ENCODE results near the gene ETFA. TPM values are rescaled to one million over a fixed set of nuclear protein-coding genes. Genes with fewer than 3 reads are reported as not detected.

The ETFA gene
- polyA plus RNA-seq, 3 donors, result 62.1 to 178 (median 166) TPM

GRCh38 chr15:76190751-76191538, 120.3 kb downstream of the ETFA start:
- H3K27ac ChIP-seq (ENCODE audit: low read depth in 1 of 2, low read length in 2 of 2), result no peak overlapping the region
- H3K79me2 ChIP-seq (ENCODE audit: insufficient read depth, low read length), result no peaks in the 10 kb centered on the region
- no peaks in the 10 kb centered on the region for H3K36me3 ChIP-seq (replicated peaks in 1 of 2; ENCODE audit: control insufficient read depth in 1 of 2, insufficient read depth in 2 of 2, low read length in 2 of 2)
- H3K27me3 ChIP-seq (ENCODE audit: control insufficient read depth in 2 of 2, insufficient read depth in 2 of 2, low read length in 2 of 2), result peaks cover 6 to 44% of the 10 kb centered on the region in 2 donors
- peak overlapping the region; percentile 33 for H2AFZ ChIP-seq (ENCODE audit: insufficient read depth, low read depth, low read length, poor library complexity, severe bottlenecking)
- H3K9me3 ChIP-seq (replicated peaks in 1 of 2; ENCODE audit: control insufficient read depth in 1 of 2, insufficient read depth in 1 of 2, low read length in 2 of 2), result peaks cover 0 to 5% of the 10 kb centered on the region in 2 donors
- Mint-ChIP-seq H3K27ac (no peak overlapping the region), H3K4me1 (peaks cover 20% of the 10 kb centered on the region), H3K9me3 (peaks cover 2 to 9% (median 8%) of the 10 kb centered on the region in 7 donors), H3K27me3 (ENCODE audit: low read depth in 3 of 3) (peaks cover 48 to 57% (median 50%) of the 10 kb centered on the region in 3 donors), H3K36me3 (no peaks in the 10 kb centered on the region), H3K4me3 (peak overlapping the region; percentile 64 to 90)
- no peaks in the 10 kb centered on the region for H4K20me1 ChIP-seq (ENCODE audit: insufficient read depth, low read length)
- no peak overlapping the region for H3K9ac ChIP-seq (ENCODE audit: insufficient read depth, low read length, poor library complexity, severe bottlenecking)
- H3K4me1 ChIP-seq (ENCODE audit: control insufficient read depth in 1 of 2, insufficient read depth in 2 of 2, low read length in 2 of 2), result peaks cover 13 to 17% of the 10 kb centered on the region in 2 donors
- peak; percentile 42 to 49 (median 47) for DNase-seq
- H3K4me2 ChIP-seq (replicated peaks; ENCODE audit: extremely low read depth, low read length, poor library complexity, severe bottlenecking), result peak overlapping the region; percentile 56
- H3K4me3 ChIP-seq (replicated peaks in 1 of 3; ENCODE audit: low read depth in 2 of 3, low read length in 3 of 3), result peak overlapping the region in 1 of 3 experiments; percentile 32
- intact Hi-C loops (cut with micrococcal nuclease), result no loop called here
- 11% methylated on average over 32 of the region's 34 CpGs for WGBS (ENCODE audit: insufficient coverage)
- peak; percentile 87 for TF ChIP-seq CTCF (IDR thresholded peaks at IDR 0.05)

GRCh38 chr15:76190070-76190564, 121.2 kb downstream of the ETFA start:
- H3K36me3 ChIP-seq (replicated peaks in 1 of 2; ENCODE audit: control insufficient read depth in 1 of 2, insufficient read depth in 2 of 2, low read length in 2 of 2), result no peaks in the 10 kb centered on the region
- H3K27me3 Mint-ChIP-seq (ENCODE audit: low read depth in 3 of 3), result peaks cover 46 to 57% (median 49%) of the 10 kb centered on the region in 3 donors
- no peaks in the 10 kb centered on the region for H3K79me2 ChIP-seq (ENCODE audit: insufficient read depth, low read length)
- H3K9ac ChIP-seq (ENCODE audit: insufficient read depth, low read length, poor library complexity, severe bottlenecking), result no peak overlapping the region
- TF ChIP-seq CTCF (IDR thresholded peaks at IDR 0.05), result no peak
- no peak overlapping the region for H2AFZ ChIP-seq (ENCODE audit: insufficient read depth, low read depth, low read length, poor library complexity, severe bottlenecking)
- DNase-seq, result no peak
- peak overlapping the region in 1 of 2 donors; percentile 90 for H3K4me3 Mint-ChIP-seq
- no peaks in the 10 kb centered on the region for H3K36me3 Mint-ChIP-seq
- peaks cover 0 to 5% of the 10 kb centered on the region in 2 donors for H3K9me3 ChIP-seq (replicated peaks in 1 of 2; ENCODE audit: control insufficient read depth in 1 of 2, insufficient read depth in 1 of 2, low read length in 2 of 2)
- H3K4me1 Mint-ChIP-seq, result peaks cover 20% of the 10 kb centered on the region
- intact Hi-C loops (cut with micrococcal nuclease), result no loop called here
- peaks cover 6 to 44% of the 10 kb centered on the region in 2 donors for H3K27me3 ChIP-seq (ENCODE audit: control insufficient read depth in 2 of 2, insufficient read depth in 2 of 2, low read length in 2 of 2)
- H4K20me1 ChIP-seq (ENCODE audit: insufficient read depth, low read length), result no peaks in the 10 kb centered on the region
- no peak overlapping the region for H3K27ac ChIP-seq (ENCODE audit: low read depth in 1 of 2, low read length in 2 of 2)
- no peak overlapping the region for H3K4me2 ChIP-seq (replicated peaks; ENCODE audit: extremely low read depth, low read length, poor library complexity, severe bottlenecking)
- peaks cover 13 to 17% of the 10 kb centered on the region in 2 donors for H3K4me1 ChIP-seq (ENCODE audit: control insufficient read depth in 1 of 2, insufficient read depth in 2 of 2, low read length in 2 of 2)
- no peak overlapping the region for H3K4me3 ChIP-seq (replicated peaks in 1 of 3; ENCODE audit: low read depth in 2 of 3, low read length in 3 of 3)
- H3K27ac Mint-ChIP-seq, result no peak overlapping the region
- 50% methylated on average over 11 of the region's 12 CpGs for WGBS (ENCODE audit: insufficient coverage)
- peaks cover 2 to 11% (median 8%) of the 10 kb centered on the region in 7 donors for H3K9me3 Mint-ChIP-seq
